ENCODE data around the gene IL22RA2. TPM values are rescaled to one million over a fixed set of nuclear protein-coding genes. Genes with fewer than 3 reads are reported as not detected.

The IL22RA2 gene
- polyA plus RNA-seq, 1 donor (not counting 4 experiments of a cell fraction or from before 2014, with no cell fraction given): 0.03 TPM

- H4K20me1 ChIP-seq (ENCODE audit: control insufficient read depth, extremely low read depth, insufficient read depth, low read length): peaks cover 3% of the 10 kb centered on the region
- no peaks in the 10 kb centered on the region for H3K9me1 ChIP-seq (ENCODE audit: control insufficient read depth, extremely low read depth, insufficient read depth, low read length)
- no peak overlapping the region for H3K9ac ChIP-seq (ENCODE audit: control insufficient read depth, extremely low read depth, insufficient read depth, low read length)
- no peak overlapping the region for H3K27ac ChIP-seq (ENCODE audit: control insufficient read depth, insufficient read depth, low read length)
- dilution Hi-C loops (cut with MboI; ENCODE audit: extremely low pct_ligation_motif_present, low sequenced_read_pairs): no loop called here
- DNase-seq (ENCODE audit: low read depth, low spot score): no peak
- H3K4me1 ChIP-seq (ENCODE audit: control insufficient read depth, extremely low read depth, insufficient read depth, low read length): peaks cover 42% of the 10 kb centered on the region
- no peaks in the 10 kb centered on the region for H3K27me3 ChIP-seq (ENCODE audit: control insufficient read depth, extremely low read depth, insufficient read depth, low read length)
- no peak overlapping the region for H3K4me2 ChIP-seq (ENCODE audit: control insufficient read depth, extremely low read depth, insufficient read depth, low read depth, low read length)
- H3K79me2 ChIP-seq (ENCODE audit: control insufficient read depth, insufficient read depth, low read length): peaks cover 93% of the 10 kb centered on the region
- no peaks in the 10 kb centered on the region for H3K9me3 ChIP-seq (ENCODE audit: control insufficient read depth, low read depth, low read length)
- H3K4me3 ChIP-seq (ENCODE audit: control insufficient read depth in 2 of 3, extremely low read depth in 1 of 3, insufficient read depth in 2 of 3, low read depth in 1 of 3, low read length in 3 of 3): no peak overlapping the region
- TF ChIP-seq CTCF (optimal IDR thresholded peaks at IDR 0.05 in 1 of 3, IDR thresholded peaks at IDR 0.05 in 1 of 3, conservative IDR thresholded peaks at IDR 0.05 in 1 of 3; ENCODE audit: extremely low read depth in 1 of 3, insufficient read depth in 2 of 3, low read length in 3 of 3): no peak
- no peak for TF ChIP-seq EZH2 (IDR thresholded peaks at IDR 0.05; ENCODE audit: low read length)
- H3K36me3 ChIP-seq (ENCODE audit: control insufficient read depth in 2 of 2, extremely low read depth in 1 of 2, insufficient read depth in 2 of 2, low read length in 2 of 2): peaks cover 0 to 18% of the 10 kb centered on the region in 2 experiments
- peak; percentile 59 for FAIRE-seq
- no peak overlapping the region for H2AFZ ChIP-seq (ENCODE audit: control insufficient read depth, low read length)
Observed at GRCh38 chr6:137213331-137213740, 39.9 kb upstream of the IL22RA2 start.

- TF ChIP-seq CTCF (optimal IDR thresholded peaks at IDR 0.05 in 1 of 3, IDR thresholded peaks at IDR 0.05 in 1 of 3, conservative IDR thresholded peaks at IDR 0.05 in 1 of 3; ENCODE audit: extremely low read depth in 1 of 3, insufficient read depth in 2 of 3, low read length in 3 of 3): no peak
- TF ChIP-seq EZH2 (IDR thresholded peaks at IDR 0.05; ENCODE audit: low read length): no peak
- H3K4me2 ChIP-seq (ENCODE audit: control insufficient read depth, extremely low read depth, insufficient read depth, low read depth, low read length): no peak overlapping the region
- peaks cover 0 to 18% of the 10 kb centered on the region in 2 experiments for H3K36me3 ChIP-seq (ENCODE audit: control insufficient read depth in 2 of 2, extremely low read depth in 1 of 2, insufficient read depth in 2 of 2, low read length in 2 of 2)
- H3K9ac ChIP-seq (ENCODE audit: control insufficient read depth, extremely low read depth, insufficient read depth, low read length): no peak overlapping the region
- peaks cover 33% of the 10 kb centered on the region for H3K4me1 ChIP-seq (ENCODE audit: control insufficient read depth, extremely low read depth, insufficient read depth, low read length)
- no peak overlapping the region for H3K4me3 ChIP-seq (ENCODE audit: control insufficient read depth in 2 of 3, extremely low read depth in 1 of 3, insufficient read depth in 2 of 3, low read depth in 1 of 3, low read length in 3 of 3)
- FAIRE-seq (no peak), DNase-seq (ENCODE audit: low read depth, low spot score) (no peak)
- no peaks in the 10 kb centered on the region for H3K9me1 ChIP-seq (ENCODE audit: control insufficient read depth, extremely low read depth, insufficient read depth, low read length)
- no peaks in the 10 kb centered on the region for H3K27me3 ChIP-seq (ENCODE audit: control insufficient read depth, extremely low read depth, insufficient read depth, low read length)
- no peak overlapping the region for H3K27ac ChIP-seq (ENCODE audit: control insufficient read depth, insufficient read depth, low read length)
- dilution Hi-C loops (cut with MboI; ENCODE audit: extremely low pct_ligation_motif_present, low sequenced_read_pairs): no loop called here
- H4K20me1 ChIP-seq (ENCODE audit: control insufficient read depth, extremely low read depth, insufficient read depth, low read length): peaks cover 3% of the 10 kb centered on the region
- no peaks in the 10 kb centered on the region for H3K9me3 ChIP-seq (ENCODE audit: control insufficient read depth, low read depth, low read length)
- H3K79me2 ChIP-seq (ENCODE audit: control insufficient read depth, insufficient read depth, low read length): peaks cover 93% of the 10 kb centered on the region
- H2AFZ ChIP-seq (ENCODE audit: control insufficient read depth, low read length): no peak overlapping the region
Observed at GRCh38 chr6:137211910-137212309, 38.5 kb upstream of the IL22RA2 start.
